Measurements from ENCODE around the gene KIZ.

DNA sequence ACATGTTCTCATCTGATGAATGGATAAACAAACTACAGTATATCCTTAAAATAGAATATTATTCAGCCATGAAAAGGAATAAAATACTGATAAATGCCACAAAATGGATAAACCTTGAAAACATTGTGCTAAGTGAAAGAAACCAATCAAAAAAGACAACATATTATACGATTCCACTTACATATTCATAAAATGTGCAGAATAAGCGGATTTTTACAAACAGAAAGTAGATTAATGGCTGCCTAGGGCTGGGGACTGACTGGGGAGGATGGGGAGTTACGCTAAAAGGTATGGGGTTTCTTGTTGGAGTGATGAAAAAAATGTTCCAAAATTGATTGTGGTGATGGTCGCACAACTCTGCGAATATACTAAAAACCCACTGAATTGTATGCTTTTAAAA, 29.4 kb downstream of the KIZ start:
- TF ChIP-seq, protein P1, sequence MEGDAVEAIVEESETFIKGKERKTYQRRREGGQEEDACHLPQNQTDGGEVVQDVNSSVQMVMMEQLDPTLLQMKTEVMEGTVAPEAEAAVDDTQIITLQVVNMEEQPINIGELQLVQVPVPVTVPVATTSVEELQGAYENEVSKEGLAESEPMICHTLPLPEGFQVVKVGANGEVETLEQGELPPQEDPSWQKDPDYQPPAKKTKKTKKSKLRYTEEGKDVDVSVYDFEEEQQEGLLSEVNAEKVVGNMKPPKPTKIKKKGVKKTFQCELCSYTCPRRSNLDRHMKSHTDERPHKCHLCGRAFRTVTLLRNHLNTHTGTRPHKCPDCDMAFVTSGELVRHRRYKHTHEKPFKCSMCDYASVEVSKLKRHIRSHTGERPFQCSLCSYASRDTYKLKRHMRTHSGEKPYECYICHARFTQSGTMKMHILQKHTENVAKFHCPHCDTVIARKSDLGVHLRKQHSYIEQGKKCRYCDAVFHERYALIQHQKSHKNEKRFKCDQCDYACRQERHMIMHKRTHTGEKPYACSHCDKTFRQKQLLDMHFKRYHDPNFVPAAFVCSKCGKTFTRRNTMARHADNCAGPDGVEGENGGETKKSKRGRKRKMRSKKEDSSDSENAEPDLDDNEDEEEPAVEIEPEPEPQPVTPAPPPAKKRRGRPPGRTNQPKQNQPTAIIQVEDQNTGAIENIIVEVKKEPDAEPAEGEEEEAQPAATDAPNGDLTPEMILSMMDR (conservative IDR thresholded peaks at IDR 0.05; ENCODE audit: low read depth, low read length): no peak
- TF ChIP-seq EZH2 (IDR thresholded peaks at IDR 0.05; ENCODE audit: borderline replicate concordance, low read depth, low read length, poor library complexity, severe bottlenecking): no peak

All from A673 (cell line).